GM12878 (cell line): ENCODE measurements around the gene PITPNB. TPM values are rescaled to one million over a fixed set of nuclear protein-coding genes. Genes with fewer than 3 reads are reported as not detected.

Source experiments
- PRDM15 ChIP-seq: fragments of 450-650 bp; formaldehyde crosslinking; IDR thresholded peaks from 2 replicates; pipeline ENCODE4 v1.4.0; 2020; ENCODE audit warnings: mild to moderate bottlenecking, moderate library complexity
- RUNX3 ChIP-seq: IDR thresholded peaks from 2 replicates; pipeline ENCODE4 v1.6.1; 2012; ENCODE audit warnings: low read length, inconsistent platforms
- SKIL ChIP-seq: fragments of 450-650 bp; IDR thresholded peaks from 2 replicates; pipeline ENCODE4 v1.6.1; 2017; ENCODE audit warnings: mild to moderate bottlenecking, low read depth, inconsistent platforms; ENCODE audit not compliant: poor library complexity, severe bottlenecking
- SMC3 ChIP-seq: IDR thresholded peaks from 2 replicates; pipeline ENCODE4 v1.6.1; 2011; ENCODE audit warnings: low read length, improper control_type of control experiment, borderline replicate concordance
- SP1 ChIP-seq: IDR thresholded peaks from one replicate; pipeline ENCODE4 v1.6.1; 2011; ENCODE audit warnings: low read depth, low read length
- TCF12 ChIP-seq: IDR thresholded peaks from 2 replicates; pipeline ENCODE4 v1.6.1; 2011; ENCODE audit warnings: low read depth, mild to moderate bottlenecking, low read length
- polyA plus RNA-seq, 11 experiments: library from polyadenylated mRNA; depleted of rRNA in 4 of 11; unstranded in 6 of 11; stranded (reverse) in 5 of 11; fragments of >200 nt; fragmentation: Nextera tagmentation in 4 of 11; fragmentation: Illumina TruSeq in 1 of 11; extraction: Ambion mirVana in 4 of 11; extraction: Trizol in 1 of 11; gene quantifications; 1 replicate in 1 of 11; 2 replicates in 10 of 11; pipeline versions ENCODE4 v1.2.1 to v1.2.3, GENCODE V29; 2011 to 2016; ENCODE audit warnings: inconsistent platforms in 2 of 11, missing spikeins in 2 of 11, low read depth in 1 of 11
- total RNA-seq, 4 experiments: library from RNA; depleted of rRNA in 3 of 4; stranded (reverse); fragments of >200 nt in 3 of 4; fragmentation: Illumina TruSeq in 1 of 4; extraction: Trizol in 1 of 4; gene quantifications; 2 replicates each; pipeline versions ENCODE4 v1.2.1 to v1.2.3, GENCODE V29; 2013 to 2021

PITPNB gene
- total and polyA plus RNA-seq, 10 of the 15 experiments (the other 5 are each of a cell fraction or from before 2014, with no cell fraction given): 19.7 to 116 (median 64.9) TPM

- TF ChIP-seq SKIL: no peak
- no peak for TF ChIP-seq PRDM15 (CRISPR knock-in tag)
- TF ChIP-seq SP1: no peak
- no peak for TF ChIP-seq SMC3
- no peak for TF ChIP-seq TCF12
- TF ChIP-seq RUNX3: no peak
Observed at GRCh38 chr22:27835446-27835845, 83.6 kb downstream of the PITPNB start (continued).
